ENCODE results near the gene MEGF11.

- TF ChIP-seq CTCF (conservative IDR thresholded peaks at IDR 0.05; ENCODE audit: low read length) (no peak), EZH2phosphoT487 (IDR thresholded peaks at IDR 0.05; ENCODE audit: borderline replicate concordance, low read depth, low read length) (no peak)
Observed at GRCh38 chr15:66044837-66045236, 208.7 kb downstream of the MEGF11 start.
